ENCODE results near the gene CEP44.
"Not testable (repeated sequence)": the region's sequence is repeated elsewhere in the genome, so short reads cannot be mapped to it uniquely, and the experiment has no call there.

Gene CEP44

GRCh38 chr4:174377613-174378012 is 93.9 kb downstream of the CEP44 start:
- H3K79me1 ChIP-seq (ENCODE audit: low read length), result peaks cover 11% of the 10 kb centered on the region
- no peak overlapping the region for H3K9ac ChIP-seq (ENCODE audit: low read length)
- no peak overlapping the region for H3K23ac ChIP-seq (ENCODE audit: low read length)
- no peak overlapping the region for H2BK5ac ChIP-seq (ENCODE audit: low read depth, low read length, poor library complexity)
- H2BK120ac ChIP-seq (ENCODE audit: insufficient read depth, low read length, poor library complexity), result no peak overlapping the region
- H3K27ac ChIP-seq (ENCODE audit: low read depth, low read length), result no peak overlapping the region
- no peak overlapping the region for H3K4ac ChIP-seq (ENCODE audit: low read depth, low read length)
- no peak overlapping the region for H4K12ac ChIP-seq (ENCODE audit: low read depth, low read length)
- H3K4me1 ChIP-seq (ENCODE audit: control insufficient read depth in 1 of 2, insufficient read depth in 2 of 2, low read length in 2 of 2), result peaks cover 5 to 13% of the 10 kb centered on the region in 2 experiments
- no peaks in the 10 kb centered on the region for H3K27me3 ChIP-seq (ENCODE audit: insufficient read depth, low read length)
- no peak overlapping the region for H2BK12ac ChIP-seq (ENCODE audit: low read length)
- DNase-seq, result peak in 1 of 2 donors; percentile 59
- H3K18ac ChIP-seq (ENCODE audit: low read length), result no peak overlapping the region
- H2AK5ac ChIP-seq (ENCODE audit: low read length), result no peak overlapping the region
- no peak overlapping the region for H3K14ac ChIP-seq (ENCODE audit: low read length)
- no peak overlapping the region for H3K4me2 ChIP-seq (ENCODE audit: low read length)
- WGBS (ENCODE audit: extremely low coverage, insufficient coverage, insufficient read length), result no CpG with 5 or more reads among the region's 2 CpGs
- H4K8ac ChIP-seq (ENCODE audit: low read depth, low read length), result no peak overlapping the region
- no peaks in the 10 kb centered on the region for H3K9me3 ChIP-seq (ENCODE audit: insufficient read depth, low read depth, low read length)
- H4K91ac ChIP-seq (ENCODE audit: low read depth, low read length), result no peak overlapping the region
- no peak overlapping the region for H3K4me3 ChIP-seq (ENCODE audit: low read depth, low read length)
- no peaks in the 10 kb centered on the region for H3K79me2 ChIP-seq (ENCODE audit: control insufficient read depth, insufficient read depth, low read length, poor library complexity)
- H2AFZ ChIP-seq (ENCODE audit: insufficient read depth, low read length, poor library complexity), result no peak overlapping the region
- no peaks in the 10 kb centered on the region for H3K36me3 ChIP-seq (ENCODE audit: control insufficient read depth in 1 of 2, insufficient read depth in 2 of 2, low read length in 2 of 2)

- no peak overlapping the region for H4K91ac ChIP-seq (ENCODE audit: low read depth, low read length)
- H4K12ac ChIP-seq (ENCODE audit: low read depth, low read length), result no peak overlapping the region
- no peak overlapping the region for H2BK120ac ChIP-seq (ENCODE audit: insufficient read depth, low read length, poor library complexity)
- H3K14ac ChIP-seq (ENCODE audit: low read length), result no peak overlapping the region
- no peak overlapping the region for H3K9ac ChIP-seq (ENCODE audit: low read length)
- H3K27ac ChIP-seq (ENCODE audit: low read depth, low read length), result no peak overlapping the region
- no peaks in the 10 kb centered on the region for H3K79me2 ChIP-seq (ENCODE audit: control insufficient read depth, insufficient read depth, low read length, poor library complexity)
- no peak overlapping the region for H2BK5ac ChIP-seq (ENCODE audit: low read depth, low read length, poor library complexity)
- WGBS (ENCODE audit: extremely low coverage, insufficient coverage, insufficient read length), result no CpG with 5 or more reads among the region's 2 CpGs
- no peak overlapping the region for H2AFZ ChIP-seq (ENCODE audit: insufficient read depth, low read length, poor library complexity)
- no peak overlapping the region for H3K4me2 ChIP-seq (ENCODE audit: low read length)
- DNase-seq, result peak in 1 of 2 donors; percentile 64
- no peaks in the 10 kb centered on the region for H3K36me3 ChIP-seq (ENCODE audit: control insufficient read depth in 1 of 2, insufficient read depth in 2 of 2, low read length in 2 of 2)
- H3K79me1 ChIP-seq (ENCODE audit: low read length), result peaks cover 16% of the 10 kb centered on the region
- no peaks in the 10 kb centered on the region for H3K9me3 ChIP-seq (ENCODE audit: insufficient read depth, low read depth, low read length)
- H3K27me3 ChIP-seq (ENCODE audit: insufficient read depth, low read length), result no peaks in the 10 kb centered on the region
- no peak overlapping the region for H3K4ac ChIP-seq (ENCODE audit: low read depth, low read length)
- H3K23ac ChIP-seq (ENCODE audit: low read length), result no peak overlapping the region
- peaks cover 8 to 17% of the 10 kb centered on the region in 2 experiments for H3K4me1 ChIP-seq (ENCODE audit: control insufficient read depth in 1 of 2, insufficient read depth in 2 of 2, low read length in 2 of 2)
- H2AK5ac ChIP-seq (ENCODE audit: low read length), result no peak overlapping the region
- H3K18ac ChIP-seq (ENCODE audit: low read length), result no peak overlapping the region
- H3K4me3 ChIP-seq (ENCODE audit: low read depth, low read length), result no peak overlapping the region
- no peak overlapping the region for H4K8ac ChIP-seq (ENCODE audit: low read depth, low read length)
- no peak overlapping the region for H2BK12ac ChIP-seq (ENCODE audit: low read length)
Measured at GRCh38 chr4:174378951-174379350, 95.2 kb downstream of the CEP44 start.

- H3K4me1 ChIP-seq (ENCODE audit: control insufficient read depth in 1 of 2, insufficient read depth in 2 of 2, low read length in 2 of 2), result peaks cover 8 to 17% of the 10 kb centered on the region in 2 experiments
- not testable (repeated sequence) for H3K4ac ChIP-seq (ENCODE audit: low read depth, low read length); H2AFZ ChIP-seq (ENCODE audit: insufficient read depth, low read length, poor library complexity); H2BK5ac ChIP-seq (ENCODE audit: low read depth, low read length, poor library complexity); H2AK5ac ChIP-seq (ENCODE audit: low read length); H3K4me2 ChIP-seq (ENCODE audit: low read length); H4K91ac ChIP-seq (ENCODE audit: low read depth, low read length); H3K9me3 ChIP-seq (ENCODE audit: insufficient read depth, low read depth, low read length); H3K14ac ChIP-seq (ENCODE audit: low read length); H3K27me3 ChIP-seq (ENCODE audit: insufficient read depth, low read length); H4K8ac ChIP-seq (ENCODE audit: low read depth, low read length); H3K23ac ChIP-seq (ENCODE audit: low read length); H3K79me2 ChIP-seq (ENCODE audit: control insufficient read depth, insufficient read depth, low read length, poor library complexity); H3K18ac ChIP-seq (ENCODE audit: low read length); H3K9ac ChIP-seq (ENCODE audit: low read length); H3K4me3 ChIP-seq (ENCODE audit: low read depth, low read length); H2BK120ac ChIP-seq (ENCODE audit: insufficient read depth, low read length, poor library complexity); H4K12ac ChIP-seq (ENCODE audit: low read depth, low read length); H3K36me3 ChIP-seq (ENCODE audit: control insufficient read depth in 1 of 2, insufficient read depth in 2 of 2, low read length in 2 of 2)
- no CpG with 5 or more reads among the region's 4 CpGs for WGBS (ENCODE audit: extremely low coverage, insufficient coverage, insufficient read length)
- H2BK12ac ChIP-seq (ENCODE audit: low read length), result peak overlapping the region; percentile 24
- H3K27ac ChIP-seq (ENCODE audit: low read depth, low read length), result peak overlapping the region; percentile 57
- DNase-seq, result peak; percentile 26 to 49
- H3K79me1 ChIP-seq (ENCODE audit: low read length), result peaks cover 16% of the 10 kb centered on the region
Measured at GRCh38 chr4:174380206-174380605, 96.5 kb downstream of the CEP44 start.

- Histone ChIP-seq H4K12ac (ENCODE audit: low read depth, low read length) (peak overlapping the region; percentile 12), H2BK12ac (ENCODE audit: low read length) (peak overlapping the region; percentile 98), H4K8ac (ENCODE audit: low read depth, low read length) (peak overlapping the region; percentile 50), H3K27me3 (ENCODE audit: insufficient read depth, low read length) (no peaks in the 10 kb centered on the region), H3K79me1 (ENCODE audit: low read length) (peaks cover 14% of the 10 kb centered on the region), H2BK120ac (ENCODE audit: insufficient read depth, low read length, poor library complexity) (peak overlapping the region; percentile 96), H3K27ac (ENCODE audit: low read depth, low read length) (peak overlapping the region; percentile 78), H2BK5ac (ENCODE audit: low read depth, low read length, poor library complexity) (peak overlapping the region; percentile 94), H3K79me2 (ENCODE audit: control insufficient read depth, insufficient read depth, low read length, poor library complexity) (no peaks in the 10 kb centered on the region), H3K9ac (ENCODE audit: low read length) (no peak overlapping the region), H3K14ac (ENCODE audit: low read length) (peak overlapping the region; percentile 85), H3K23ac (ENCODE audit: low read length) (no peak overlapping the region), H3K4me2 (ENCODE audit: low read length) (no peak overlapping the region), H2AK5ac (ENCODE audit: low read length) (peak overlapping the region; percentile 81), H3K4me3 (ENCODE audit: low read depth, low read length) (no peak overlapping the region), H3K4me1 (ENCODE audit: control insufficient read depth in 1 of 2, insufficient read depth in 2 of 2, low read length in 2 of 2) (peaks cover 6 to 17% of the 10 kb centered on the region in 2 experiments), H2AFZ (ENCODE audit: insufficient read depth, low read length, poor library complexity) (no peak overlapping the region), H3K36me3 (ENCODE audit: control insufficient read depth in 1 of 2, insufficient read depth in 2 of 2, low read length in 2 of 2) (no peaks in the 10 kb centered on the region), H3K9me3 (ENCODE audit: insufficient read depth, low read depth, low read length) (no peaks in the 10 kb centered on the region), H3K4ac (ENCODE audit: low read depth, low read length) (peak overlapping the region; percentile 58), H4K91ac (ENCODE audit: low read depth, low read length) (peak overlapping the region; percentile 73), H3K18ac (ENCODE audit: low read length) (no peak overlapping the region)
- DNase-seq, result no peak
- WGBS (ENCODE audit: extremely low coverage, insufficient coverage, insufficient read length), result no CpG with 5 or more reads among the region's 9 CpGs
Measured at GRCh38 chr4:174380699-174381439, 97.2 kb downstream of the CEP44 start.

Measured in trophoblast cell (in vitro differentiated cells and primary cell).